Testis (tissue), 3 donors: ENCODE measurements around the gene TGFA. TPM values are rescaled to one million over a fixed set of nuclear protein-coding genes. Genes with fewer than 3 reads are reported as not detected.

ENCODE experiments used
- DNase-seq: peaks from one replicate; pipeline ENCODE4 v3.0.0-alpha.2; 2019
- H3K27ac ChIP-seq, 2 donors: fragments of 200-600 bp; sonication (generic); one replicate each; pipeline ENCODE4 v1.5.1; 2019
- H3K27me3 ChIP-seq: fragments of 200-600 bp; sonication (generic); one replicate; pipeline ENCODE4 v1.5.1; 2019
- H3K36me3 ChIP-seq: fragments of 200-600 bp; sonication (generic); one replicate; pipeline ENCODE4 v1.5.1; 2017; ENCODE audit warnings: low read depth; ENCODE audit errors: missing control alignments
- H3K4me1 ChIP-seq: fragments of 200-600 bp; sonication (generic); one replicate; pipeline ENCODE4 v1.5.1; 2019
- H3K4me3 ChIP-seq, 2 donors: fragments of 200-600 bp; sonication (generic); one replicate each; pipeline ENCODE4 v1.5.1; 2017 to 2019
- H3K9me3 ChIP-seq: fragments of 200-600 bp; sonication (generic); one replicate; pipeline ENCODE4 v1.5.1; 2017
- CTCF ChIP-seq, 3 experiments: fragments of 450-650 bp in 2 of 3; fragments of 200-600 bp in 1 of 3; sonication (generic) in 1 of 3; IDR thresholded peaks; one replicate each; pipeline ENCODE4 v1.5.1; 2016 to 2019; ENCODE audit warnings: antibody characterized with exemption in 3 of 3, mild to moderate bottlenecking in 2 of 3, moderate library complexity in 1 of 3
- POLR2A ChIP-seq: fragments of 450-650 bp; IDR thresholded peaks from one replicate; pipeline ENCODE4 v1.6.1; 2017; ENCODE audit warnings: antibody characterized with exemption, mild to moderate bottlenecking, moderate library complexity
- WGBS, 2 donors: methylation state at CpG; one replicate each; pipeline ENCODE4 v1.1.5; 2018; 5-methylcytosine and 5-hydroxymethylcytosine counted together
- intact Hi-C: fragments of 100-400 bp; cut with DNase I; formaldehyde crosslinking; loops from one replicate; pipeline ENCODE4 v1.15.1; 2023; ENCODE audit warnings: low total_unique reads
- polyA plus RNA-seq: library from polyadenylated mRNA; stranded (reverse); fragments of 350-450 nt; fragmentation: Illumina TruSeq; extraction: RNeasy Lipid Tissue Mini Kit (QIAGEN cat#74804); gene quantifications from one replicate; pipeline ENCODE4 v1.2.3, GENCODE V29; 2014; ENCODE audit warnings: low read depth, low replicate concordance; ENCODE audit not compliant: insufficient read depth
- total RNA-seq, 2 donors: library from RNA; depleted of rRNA; stranded (reverse); fragments of >200 nt; gene quantifications; one replicate each; pipeline ENCODE4 v1.2.3, GENCODE V29; 2016

Gene TGFA
- total and polyA plus RNA-seq, 3 donors from 2014 or later: 0.62 to 5.1 (median 1.3) TPM

GRCh38 chr2:70461981-70462876, 91.4 kb downstream of the TGFA start:
- Histone ChIP-seq H3K4me3 (no peak overlapping the region), H3K9me3 (no peaks in the 10 kb centered on the region), H3K27me3 (no peaks in the 10 kb centered on the region), H3K36me3 (no peaks in the 10 kb centered on the region), H3K4me1 (no peaks in the 10 kb centered on the region), H3K27ac (no peak overlapping the region)
- 74 to 82% methylated on average over 12 to 14 of the region's 14 CpGs for WGBS, 2 donors
- no peak for DNase-seq
- TF ChIP-seq CTCF (IDR thresholded peaks at IDR 0.05): no peak
- TF ChIP-seq POLR2A: no peak
- intact Hi-C loops: no loop called here

DNA sequence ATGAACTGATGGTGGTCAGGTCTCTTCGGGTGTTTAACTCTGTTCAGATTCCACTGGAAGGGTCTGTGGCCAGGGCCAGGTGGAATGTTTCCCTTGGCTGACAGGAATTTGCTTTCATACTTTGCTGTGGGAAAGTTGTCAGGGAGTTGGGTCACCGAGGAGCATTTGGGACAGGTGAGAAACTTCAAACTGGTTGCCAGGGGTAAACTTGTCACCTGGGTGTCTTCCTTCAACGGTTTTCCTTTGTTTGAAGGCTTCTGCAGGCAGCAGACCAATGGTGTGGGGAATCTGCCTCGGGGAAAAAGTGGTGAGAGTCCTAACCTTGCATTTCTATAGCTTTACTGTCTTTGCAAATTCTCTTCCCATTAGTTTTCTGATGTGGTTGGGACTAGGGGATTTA, 92.2 kb downstream of the TGFA start:
- no peaks in the 10 kb centered on the region for H3K9me3 ChIP-seq
- no peak overlapping the region for H3K27ac ChIP-seq
- intact Hi-C loops: no loop called here
- WGBS, 2 donors: 35 to 36% methylated on average over 4 of the region's 4 CpGs
- no peak overlapping the region for H3K4me3 ChIP-seq
- no peak for DNase-seq
- H3K4me1 ChIP-seq: no peaks in the 10 kb centered on the region
- H3K36me3 ChIP-seq: no peaks in the 10 kb centered on the region
- H3K27me3 ChIP-seq: no peaks in the 10 kb centered on the region
- no peak for TF ChIP-seq CTCF (IDR thresholded peaks at IDR 0.05)
- TF ChIP-seq POLR2A: no peak

DNA sequence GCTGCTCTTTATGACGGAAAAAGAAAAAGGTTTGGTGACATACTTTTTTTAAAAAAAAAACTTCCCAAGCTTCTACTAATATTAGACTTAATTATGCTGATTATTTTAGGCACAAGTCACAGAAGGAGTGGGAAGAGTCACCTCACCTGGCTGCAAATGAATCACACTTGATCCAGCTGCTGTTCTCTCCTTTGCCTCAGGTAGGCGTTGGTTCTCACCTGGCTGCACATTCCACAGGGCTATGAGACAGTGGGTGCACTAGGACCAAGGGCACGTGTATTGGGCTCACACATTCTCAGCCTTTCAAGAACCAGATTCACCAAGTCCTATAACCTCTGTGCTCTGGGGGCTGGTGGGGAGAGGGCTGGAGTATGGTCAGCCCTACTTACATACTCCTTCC, 93.3 kb downstream of the TGFA start:
- Histone ChIP-seq H3K9me3 (no peaks in the 10 kb centered on the region), H3K27ac (no peak overlapping the region), H3K27me3 (no peaks in the 10 kb centered on the region), H3K4me3 (no peak overlapping the region), H3K36me3 (no peaks in the 10 kb centered on the region), H3K4me1 (no peaks in the 10 kb centered on the region)
- intact Hi-C loops: no loop called here
- no peak for DNase-seq
- WGBS, 2 donors: 58 to 74% methylated on average over 3 of the region's 3 CpGs
- TF ChIP-seq POLR2A (no peak), CTCF (IDR thresholded peaks at IDR 0.05) (no peak)

DNA sequence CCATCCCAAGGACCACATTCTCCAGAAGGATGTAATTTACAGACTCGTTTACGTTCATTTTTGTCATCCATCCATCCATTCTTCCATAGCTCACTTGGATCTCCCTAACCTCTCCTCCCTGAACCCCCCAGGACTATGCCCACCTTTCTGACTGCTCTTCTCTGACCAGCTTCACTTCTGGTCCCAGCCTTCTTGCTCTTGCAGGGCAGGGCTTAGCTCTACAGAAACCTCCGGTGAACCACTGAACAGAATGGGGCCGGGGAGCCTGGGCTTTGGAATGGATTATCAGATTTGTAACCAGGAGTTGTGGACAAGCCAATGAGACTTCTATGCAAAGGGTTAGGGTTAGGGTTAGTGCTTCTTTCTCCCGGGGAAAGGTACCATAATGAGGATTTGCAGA, 95.0 kb downstream of the TGFA start:
- Histone ChIP-seq H3K36me3 (no peaks in the 10 kb centered on the region), H3K4me1 (no peaks in the 10 kb centered on the region), H3K27me3 (no peaks in the 10 kb centered on the region), H3K9me3 (no peaks in the 10 kb centered on the region), H3K4me3 (no peak overlapping the region), H3K27ac (no peak overlapping the region)
- WGBS, 2 donors: 80 to 83% methylated on average over 5 of the region's 5 CpGs
- intact Hi-C loops: no loop called here
- TF ChIP-seq POLR2A (no peak), CTCF (IDR thresholded peaks at IDR 0.05) (no peak)
- DNase-seq: no peak
